ENCODE results near the gene CDK4. TPM values are rescaled to one million over a fixed set of nuclear protein-coding genes. Genes with fewer than 3 reads are reported as not detected.

CDK4 gene
- total and polyA plus RNA-seq, 2 of the 13 experiments (the other 11 are each of a cell fraction or from before 2014, with no cell fraction given), result 191 to 209 TPM

DNA sequence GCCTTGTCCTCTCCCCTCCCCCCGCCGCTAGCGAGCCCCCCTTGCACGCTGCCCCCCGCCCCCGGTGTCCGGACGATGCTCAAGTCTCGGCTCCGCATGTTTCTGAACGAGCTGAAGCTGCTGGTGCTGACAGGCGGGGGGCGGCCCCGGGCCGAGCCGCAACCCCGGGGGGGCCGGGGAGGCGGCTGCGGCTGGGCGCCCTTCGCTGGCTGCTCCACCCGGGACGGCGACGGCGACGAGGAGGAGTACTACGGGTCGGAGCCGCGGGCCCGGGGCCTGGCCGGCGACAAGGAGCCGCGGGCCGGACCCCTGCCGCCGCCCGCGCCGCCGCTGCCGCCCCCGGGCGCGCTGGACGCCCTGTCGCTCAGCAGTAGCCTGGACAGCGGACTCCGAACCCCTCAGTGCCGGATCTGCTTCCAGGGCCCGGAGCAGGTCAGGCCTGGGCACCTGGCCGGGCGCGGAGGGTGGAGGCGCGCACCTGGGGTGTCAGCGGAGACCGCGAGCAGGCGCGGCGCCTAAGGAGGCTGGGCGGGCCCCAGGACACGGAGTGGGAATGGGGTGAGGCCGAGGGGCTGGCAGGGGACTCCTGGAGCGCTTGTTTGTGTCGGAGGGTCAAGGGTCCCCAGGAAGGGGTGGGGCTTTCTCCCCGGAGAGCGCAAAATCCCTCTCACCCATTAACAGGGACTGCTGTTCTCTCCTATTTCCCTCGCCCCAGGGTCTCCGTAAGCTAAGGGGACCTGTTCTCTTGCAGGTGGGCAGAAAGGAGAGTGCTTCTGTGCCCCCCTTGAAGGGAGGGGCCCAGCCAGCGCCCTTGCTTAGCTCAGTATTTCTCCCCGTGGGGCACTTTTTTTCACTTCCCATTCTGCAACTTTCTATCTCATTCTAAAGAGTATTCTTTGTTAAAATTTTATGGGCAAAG, 3.6 kb upstream of the CDK4 start (continued):
- TF ChIP-seq, protein P1, sequence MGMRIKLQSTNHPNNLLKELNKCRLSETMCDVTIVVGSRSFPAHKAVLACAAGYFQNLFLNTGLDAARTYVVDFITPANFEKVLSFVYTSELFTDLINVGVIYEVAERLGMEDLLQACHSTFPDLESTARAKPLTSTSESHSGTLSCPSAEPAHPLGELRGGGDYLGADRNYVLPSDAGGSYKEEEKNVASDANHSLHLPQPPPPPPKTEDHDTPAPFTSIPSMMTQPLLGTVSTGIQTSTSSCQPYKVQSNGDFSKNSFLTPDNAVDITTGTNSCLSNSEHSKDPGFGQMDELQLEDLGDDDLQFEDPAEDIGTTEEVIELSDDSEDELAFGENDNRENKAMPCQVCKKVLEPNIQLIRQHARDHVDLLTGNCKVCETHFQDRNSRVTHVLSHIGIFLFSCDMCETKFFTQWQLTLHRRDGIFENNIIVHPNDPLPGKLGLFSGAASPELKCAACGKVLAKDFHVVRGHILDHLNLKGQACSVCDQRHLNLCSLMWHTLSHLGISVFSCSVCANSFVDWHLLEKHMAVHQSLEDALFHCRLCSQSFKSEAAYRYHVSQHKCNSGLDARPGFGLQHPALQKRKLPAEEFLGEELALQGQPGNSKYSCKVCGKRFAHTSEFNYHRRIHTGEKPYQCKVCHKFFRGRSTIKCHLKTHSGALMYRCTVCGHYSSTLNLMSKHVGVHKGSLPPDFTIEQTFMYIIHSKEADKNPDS (CRISPR knock-in tag; IDR thresholded peaks at IDR 0.05), result no peak
- TF ChIP-seq NFYC (CRISPR knock-in tag; IDR thresholded peaks at IDR 0.05) (no peak), RXRA (CRISPR knock-in tag; IDR thresholded peaks at IDR 0.05) (peak; percentile 45; the same call in 1 of the 2 replicates), ZNF501 (CRISPR knock-in tag; IDR thresholded peaks at IDR 0.05) (no peak), ZNF432 (CRISPR knock-in tag; IDR thresholded peaks at IDR 0.05; ENCODE audit: borderline replicate concordance) (no peak), TRIM24 (CRISPR knock-in tag; IDR thresholded peaks at IDR 0.05) (no peak), JUND (CRISPR knock-in tag; IDR thresholded peaks at IDR 0.05) (no peak), ZNF441 (CRISPR knock-in tag; IDR thresholded peaks at IDR 0.05; ENCODE audit: borderline replicate concordance) (peak; percentile 21; the same call in 1 of the 2 replicates), MEIS2 (CRISPR knock-in tag; IDR thresholded peaks at IDR 0.05) (no peak), SOX13 (IDR thresholded peaks at IDR 0.05) (no peak), SOX13 (CRISPR knock-in tag; conservative IDR thresholded peaks at IDR 0.05 in 1 of 2, IDR thresholded peaks at IDR 0.05 in 1 of 2) (no peak), RXRB (CRISPR knock-in tag; IDR thresholded peaks at IDR 0.05; ENCODE audit: borderline replicate concordance) (peak; percentile 43), MZF1 (CRISPR knock-in tag; IDR thresholded peaks at IDR 0.05; ENCODE audit: borderline replicate concordance) (no peak), TARDBP (CRISPR knock-in tag; IDR thresholded peaks at IDR 0.05) (no peak), ZNF451 (CRISPR knock-in tag; IDR thresholded peaks at IDR 0.05) (no peak), ZNF468 (CRISPR knock-in tag; IDR thresholded peaks at IDR 0.05) (no peak), ZNF510 (CRISPR knock-in tag; IDR thresholded peaks at IDR 0.05; ENCODE audit: low read depth) (no peak), KLF6 (CRISPR knock-in tag; IDR thresholded peaks at IDR 0.05) (0 out of 2 replicates have a peak, but pooled peaks have one; percentile 51)
- TF ChIP-seq, protein P2, sequence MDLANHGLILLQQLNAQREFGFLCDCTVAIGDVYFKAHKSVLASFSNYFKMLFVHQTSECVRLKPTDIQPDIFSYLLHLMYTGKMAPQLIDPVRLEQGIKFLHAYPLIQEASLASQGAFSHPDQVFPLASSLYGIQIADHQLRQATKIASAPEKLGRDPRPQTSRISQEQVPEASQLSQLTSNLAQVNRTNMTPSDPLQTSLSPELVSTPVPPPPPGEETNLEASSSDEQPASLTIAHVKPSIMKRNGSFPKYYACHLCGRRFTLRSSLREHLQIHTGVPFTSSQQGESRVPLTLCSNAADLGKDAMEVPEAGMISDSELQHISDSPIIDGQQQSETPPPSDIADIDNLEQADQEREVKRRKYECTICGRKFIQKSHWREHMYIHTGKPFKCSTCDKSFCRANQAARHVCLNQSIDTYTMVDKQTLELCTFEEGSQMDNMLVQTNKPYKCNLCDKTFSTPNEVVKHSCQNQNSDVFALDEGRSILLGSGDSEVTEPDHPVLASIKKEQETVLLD (CRISPR knock-in tag; IDR thresholded peaks at IDR 0.05; ENCODE audit: low read depth), result 0 out of 2 replicates have a peak, but pooled peaks have one; percentile 6
- TF ChIP-seq, protein P3, sequence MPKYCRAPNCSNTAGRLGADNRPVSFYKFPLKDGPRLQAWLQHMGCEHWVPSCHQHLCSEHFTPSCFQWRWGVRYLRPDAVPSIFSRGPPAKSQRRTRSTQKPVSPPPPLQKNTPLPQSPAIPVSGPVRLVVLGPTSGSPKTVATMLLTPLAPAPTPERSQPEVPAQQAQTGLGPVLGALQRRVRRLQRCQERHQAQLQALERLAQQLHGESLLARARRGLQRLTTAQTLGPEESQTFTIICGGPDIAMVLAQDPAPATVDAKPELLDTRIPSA (CRISPR knock-in tag; IDR thresholded peaks at IDR 0.05; ENCODE audit: borderline replicate concordance), result no peak
- TF ChIP-seq, protein P4, sequence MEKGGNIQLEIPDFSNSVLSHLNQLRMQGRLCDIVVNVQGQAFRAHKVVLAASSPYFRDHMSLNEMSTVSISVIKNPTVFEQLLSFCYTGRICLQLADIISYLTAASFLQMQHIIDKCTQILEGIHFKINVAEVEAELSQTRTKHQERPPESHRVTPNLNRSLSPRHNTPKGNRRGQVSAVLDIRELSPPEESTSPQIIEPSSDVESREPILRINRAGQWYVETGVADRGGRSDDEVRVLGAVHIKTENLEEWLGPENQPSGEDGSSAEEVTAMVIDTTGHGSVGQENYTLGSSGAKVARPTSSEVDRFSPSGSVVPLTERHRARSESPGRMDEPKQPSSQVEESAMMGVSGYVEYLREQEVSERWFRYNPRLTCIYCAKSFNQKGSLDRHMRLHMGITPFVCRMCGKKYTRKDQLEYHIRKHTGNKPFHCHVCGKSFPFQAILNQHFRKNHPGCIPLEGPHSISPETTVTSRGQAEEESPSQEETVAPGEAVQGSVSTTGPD (CRISPR knock-in tag; IDR thresholded peaks at IDR 0.05), result no peak
- TF ChIP-seq, protein P5, sequence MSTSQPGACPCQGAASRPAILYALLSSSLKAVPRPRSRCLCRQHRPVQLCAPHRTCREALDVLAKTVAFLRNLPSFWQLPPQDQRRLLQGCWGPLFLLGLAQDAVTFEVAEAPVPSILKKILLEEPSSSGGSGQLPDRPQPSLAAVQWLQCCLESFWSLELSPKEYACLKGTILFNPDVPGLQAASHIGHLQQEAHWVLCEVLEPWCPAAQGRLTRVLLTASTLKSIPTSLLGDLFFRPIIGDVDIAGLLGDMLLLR (CRISPR knock-in tag; IDR thresholded peaks at IDR 0.05), result no peak
- TF ChIP-seq, protein P6, sequence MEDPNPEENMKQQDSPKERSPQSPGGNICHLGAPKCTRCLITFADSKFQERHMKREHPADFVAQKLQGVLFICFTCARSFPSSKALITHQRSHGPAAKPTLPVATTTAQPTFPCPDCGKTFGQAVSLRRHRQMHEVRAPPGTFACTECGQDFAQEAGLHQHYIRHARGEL (CRISPR knock-in tag; IDR thresholded peaks at IDR 0.05), result no peak
